Thymus (tissue), 11 donors: ENCODE results near the gene ISM1. TPM values are rescaled to one million over a fixed set of nuclear protein-coding genes. Genes with fewer than 3 reads are reported as not detected.
A peak's percentile ranks its signal among the peaks of the same experiment; 100 is the strongest.

ENCODE experiments used
- DNase-seq, 9 donors: peaks; one replicate each; pipeline ENCODE4 v3.0.0-alpha.2; 2013; ENCODE audit warnings: low spot score in 9 of 9, low read depth in 6 of 9, missing footprints in 1 of 9
- H3K27ac ChIP-seq, 2 donors: one replicate each; pipeline ENCODE4 v1.5.1; 2013; ENCODE audit warnings: control low read depth in 1 of 2, low read depth in 1 of 2, low read length in 1 of 2, mild to moderate bottlenecking in 1 of 2, moderate library complexity in 1 of 2
- H3K27me3 ChIP-seq, 2 donors: one replicate each; pipeline ENCODE4 v1.5.1; 2013; ENCODE audit warnings: low read length in 1 of 2; ENCODE audit not compliant: control insufficient read depth in 2 of 2, insufficient read depth in 1 of 2
- H3K36me3 ChIP-seq, 2 donors: one replicate each; pipeline ENCODE4 v1.5.1; 2013; ENCODE audit warnings: low read length in 1 of 2, mild to moderate bottlenecking in 1 of 2, moderate library complexity in 1 of 2; ENCODE audit not compliant: control insufficient read depth in 2 of 2, insufficient read depth in 2 of 2
- H3K4me1 ChIP-seq, 2 donors: one replicate each; pipeline ENCODE4 v1.5.1; 2013; ENCODE audit warnings: low read length in 2 of 2; ENCODE audit not compliant: control insufficient read depth in 2 of 2, insufficient read depth in 2 of 2
- H3K4me3 ChIP-seq, 2 donors: one replicate each; pipeline ENCODE4 v1.5.1; 2013; ENCODE audit warnings: low read length in 2 of 2, control low read depth in 1 of 2, mild to moderate bottlenecking in 1 of 2
- H3K9me3 ChIP-seq, 2 donors: one replicate each; pipeline ENCODE4 v1.5.1; 2013; ENCODE audit warnings: low read length in 1 of 2, mild to moderate bottlenecking in 1 of 2; ENCODE audit not compliant: control insufficient read depth in 2 of 2, insufficient read depth in 1 of 2
- WGBS: extraction: QIAGEN DNeasy Blood & Tissue Kit; methylation state at CpG from one replicate; pipeline ENCODE4 v1.1.7; 2013; 5-methylcytosine and 5-hydroxymethylcytosine counted together
- polyA plus RNA-seq: library from polyadenylated mRNA; stranded (reverse); fragments of 200-250 nt; gene quantifications from one replicate; pipeline ENCODE4 v1.2.3, GENCODE V29; 2013
- total RNA-seq: library from RNA; stranded (reverse); fragments of 120-200 nt; gene quantifications from one replicate; pipeline ENCODE4 v1.2.4, GENCODE V29; 2013
- donor health status: healthy.

The ISM1 gene
- total and polyA plus RNA-seq, 2 donors, result 0.66 to 1.2 TPM

- WGBS, result 82% methylated on average over 5 of the region's 5 CpGs
- Histone ChIP-seq H3K36me3 (no peaks in the 10 kb centered on the region), H3K4me3 (no peak overlapping the region), H3K27me3 (no peaks in the 10 kb centered on the region), H3K9me3 (no peaks in the 10 kb centered on the region), H3K27ac (no peak overlapping the region), H3K4me1 (peaks cover 5 to 10% of the 10 kb centered on the region in 2 donors)
- DNase-seq, result no peak
Measured at GRCh38 chr20:13322198-13322597, 101.1 kb downstream of the ISM1 start.

- Histone ChIP-seq H3K27ac (no peak overlapping the region), H3K27me3 (no peaks in the 10 kb centered on the region), H3K4me3 (no peak overlapping the region), H3K9me3 (no peaks in the 10 kb centered on the region), H3K4me1 (peaks cover 5 to 10% of the 10 kb centered on the region in 2 donors), H3K36me3 (no peaks in the 10 kb centered on the region)
- WGBS, result 34% methylated on average over 3 of the region's 3 CpGs
- peak in 1 of 9 donors; percentile 21 for DNase-seq
Measured at GRCh38 chr20:13322621-13323020, 101.5 kb downstream of the ISM1 start.

- peak in 3 of 9 donors; percentile 7 to 37 (median 16) for DNase-seq
- Histone ChIP-seq H3K36me3 (no peaks in the 10 kb centered on the region), H3K27ac (no peak overlapping the region), H3K4me3 (no peak overlapping the region), H3K27me3 (no peaks in the 10 kb centered on the region), H3K9me3 (no peaks in the 10 kb centered on the region), H3K4me1 (peaks cover 5 to 10% of the 10 kb centered on the region in 2 donors)
- 44% methylated on average over 8 of the region's 8 CpGs for WGBS
Measured at GRCh38 chr20:13325033-13325432, 104.0 kb downstream of the ISM1 start.

DNA sequence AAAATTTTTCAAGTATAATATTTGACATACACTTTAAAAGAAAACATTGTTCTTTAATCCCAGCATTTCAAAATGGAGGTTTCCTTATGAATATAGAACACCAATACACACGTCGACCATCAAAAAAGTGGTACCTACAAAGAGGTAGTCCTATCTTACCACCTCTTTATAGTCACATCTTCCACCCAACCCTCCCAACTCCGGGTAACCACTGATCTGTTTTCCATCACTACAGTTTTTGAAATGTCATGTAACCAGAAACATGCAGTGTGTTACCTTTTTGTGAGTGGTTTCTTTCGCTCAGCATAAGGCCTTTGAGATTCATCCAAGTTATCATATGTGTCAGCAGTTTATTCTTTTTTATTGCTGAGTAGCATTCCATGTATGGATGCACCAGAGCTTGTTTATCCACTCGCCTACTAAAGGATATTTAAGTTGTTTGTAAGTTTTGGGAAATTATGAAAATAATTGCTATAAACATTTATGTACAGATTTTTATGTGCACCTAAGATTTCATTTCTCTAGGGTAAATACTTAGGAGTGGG lies 104.8 kb downstream of the ISM1 start:
- Histone ChIP-seq H3K27ac (no peak overlapping the region), H3K27me3 (no peaks in the 10 kb centered on the region), H3K9me3 (no peaks in the 10 kb centered on the region), H3K4me1 (peaks cover 5 to 10% of the 10 kb centered on the region in 2 donors), H3K4me3 (no peak overlapping the region), H3K36me3 (no peaks in the 10 kb centered on the region)
- DNase-seq, result no peak
- WGBS, result 92% methylated on average over 5 of the region's 5 CpGs

DNA sequence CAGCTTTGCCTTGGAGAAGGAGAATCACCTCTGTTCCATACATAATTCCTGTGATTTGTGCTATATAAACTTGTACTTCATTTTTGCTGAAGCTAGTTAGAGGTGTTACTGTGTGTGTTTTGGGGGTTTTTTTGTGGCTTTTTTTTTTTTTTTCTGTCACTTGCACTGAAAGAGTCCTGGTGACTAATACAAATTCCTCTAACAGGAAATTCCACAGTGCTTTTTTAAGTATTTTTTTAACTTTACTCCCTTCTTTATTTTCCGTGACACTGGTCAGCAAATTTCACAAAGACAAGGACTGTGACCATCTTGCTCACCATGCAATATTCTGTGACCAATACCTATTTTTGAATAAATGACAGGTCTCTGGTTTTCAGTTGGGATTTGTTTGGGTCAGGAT lies 110.5 kb downstream of the ISM1 start:
- Histone ChIP-seq H3K4me1 (no peaks in the 10 kb centered on the region), H3K9me3 (peaks cover 0 to 2% of the 10 kb centered on the region in 2 donors), H3K4me3 (no peak overlapping the region), H3K27me3 (no peaks in the 10 kb centered on the region), H3K27ac (no peak overlapping the region), H3K36me3 (no peaks in the 10 kb centered on the region)
- DNase-seq, result no peak
- WGBS, result 97% methylated on average over 1 of the region's 1 CpG

DNA sequence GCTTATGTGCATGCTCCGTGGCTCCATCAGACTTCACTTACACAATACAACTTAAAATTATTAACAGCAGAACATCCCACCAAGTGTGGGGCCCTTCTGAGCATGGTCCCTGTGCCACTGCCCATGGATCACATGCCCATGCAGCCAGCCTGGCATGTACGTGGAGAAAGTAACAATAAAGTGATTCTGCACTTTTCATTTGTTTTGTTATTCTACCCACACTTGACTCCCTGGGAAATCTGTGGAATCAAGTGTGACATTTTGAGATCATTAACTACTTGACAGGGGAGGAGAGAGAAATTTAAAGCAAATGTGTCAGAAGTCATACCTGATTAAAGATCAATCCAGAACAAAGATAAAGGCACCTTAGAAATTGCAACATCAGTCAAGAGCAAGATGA lies 112.0 kb downstream of the ISM1 start:
- Histone ChIP-seq H3K27ac (no peak overlapping the region), H3K27me3 (no peaks in the 10 kb centered on the region)
- 89% methylated on average over 2 of the region's 2 CpGs for WGBS

DNA sequence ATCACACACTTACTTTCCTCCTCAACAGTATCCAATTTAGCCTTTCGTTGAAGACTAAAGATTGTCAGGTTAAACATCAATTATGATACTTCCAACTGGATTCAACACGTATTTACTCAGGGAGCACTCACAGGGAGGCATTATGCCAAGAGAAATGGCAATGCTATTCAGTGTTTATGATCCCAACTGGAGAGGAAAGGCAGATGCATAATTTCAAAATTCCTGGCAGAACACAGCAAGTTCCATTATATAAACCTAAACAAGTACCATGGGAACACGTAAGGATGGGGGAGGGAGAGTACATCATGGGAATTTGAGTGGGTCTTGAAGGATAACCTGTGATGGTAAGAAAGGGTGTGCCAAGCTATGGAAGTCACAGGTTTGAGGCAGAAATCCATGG lies 112.7 kb downstream of the ISM1 start:
- WGBS, result 94% methylated on average over 3 of the region's 3 CpGs
- no peaks in the 10 kb centered on the region for H3K27me3 ChIP-seq
- no peak for DNase-seq
- H3K9me3 ChIP-seq, result peaks cover 0 to 2% of the 10 kb centered on the region in 2 donors
- H3K36me3 ChIP-seq, result no peaks in the 10 kb centered on the region
- no peaks in the 10 kb centered on the region for H3K4me1 ChIP-seq
- H3K4me3 ChIP-seq, result no peak overlapping the region
- no peak overlapping the region for H3K27ac ChIP-seq

More for the DNA sequence above, 112.0 kb downstream of the ISM1 start:
- DNase-seq, result no peak
- Histone ChIP-seq H3K4me3 (no peak overlapping the region), H3K4me1 (no peaks in the 10 kb centered on the region), H3K36me3 (no peaks in the 10 kb centered on the region), H3K9me3 (peaks cover 0 to 2% of the 10 kb centered on the region in 2 donors)

DNA sequence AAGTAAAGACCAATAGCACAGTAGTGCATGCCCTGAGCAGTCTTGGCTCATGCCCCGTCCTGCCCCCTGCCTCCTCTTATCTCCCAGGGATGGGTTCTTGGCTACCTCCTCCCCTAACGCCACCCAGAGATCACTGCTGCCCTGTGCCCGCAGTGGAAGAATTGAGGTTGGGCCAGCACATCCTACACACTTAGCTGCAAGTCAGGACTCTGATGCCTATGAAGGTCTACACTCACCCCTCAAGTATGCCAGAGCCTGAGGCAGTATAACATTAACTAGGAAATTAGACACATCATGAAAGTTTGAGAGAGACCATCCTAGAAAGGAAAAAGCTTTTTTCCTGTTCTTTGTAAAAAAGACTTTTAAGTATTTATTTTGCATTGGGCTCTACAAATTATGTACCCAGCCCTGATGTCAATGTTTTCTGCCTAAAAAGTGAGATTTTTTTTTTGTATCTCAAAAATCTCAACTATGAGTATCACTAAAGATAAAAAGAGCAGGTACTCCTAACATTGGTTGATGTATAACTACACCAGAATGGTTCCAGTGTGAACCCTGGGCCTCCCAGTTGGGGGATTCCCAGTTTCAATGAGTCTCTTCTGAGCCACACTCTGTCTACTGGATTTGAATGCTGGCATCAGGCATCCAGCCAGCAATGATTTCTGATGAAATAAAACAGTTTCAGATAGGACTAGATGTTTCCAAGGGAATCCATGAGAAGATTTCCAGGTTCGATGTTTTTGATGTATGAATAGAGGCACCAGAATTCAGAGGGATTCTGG lies 115.4 kb downstream of the ISM1 start:
- H3K4me1 ChIP-seq, result peaks cover 0 to 6% of the 10 kb centered on the region in 2 donors
- H3K27me3 ChIP-seq, result no peaks in the 10 kb centered on the region
- no peak overlapping the region for H3K27ac ChIP-seq
- DNase-seq, result no peak
- H3K4me3 ChIP-seq, result no peak overlapping the region
- peaks cover 0 to 2% of the 10 kb centered on the region in 2 donors for H3K9me3 ChIP-seq
- H3K36me3 ChIP-seq, result no peaks in the 10 kb centered on the region
- 98% methylated on average over 4 of the region's 4 CpGs for WGBS

- H3K27me3 ChIP-seq, result no peaks in the 10 kb centered on the region
- no peaks in the 10 kb centered on the region for H3K36me3 ChIP-seq
- 84% methylated on average over 6 of the region's 6 CpGs for WGBS
- DNase-seq, result no peak
- no peak overlapping the region for H3K4me3 ChIP-seq
- H3K9me3 ChIP-seq, result peaks cover 0 to 6% of the 10 kb centered on the region in 2 donors
- H3K27ac ChIP-seq, result no peak overlapping the region
- H3K4me1 ChIP-seq, result peaks cover 1 to 14% of the 10 kb centered on the region in 2 donors
Measured at GRCh38 chr20:13337090-13337784, 116.2 kb downstream of the ISM1 start.
